ENCODE results near the gene NEU3. TPM values are rescaled to one million over a fixed set of nuclear protein-coding genes. Genes with fewer than 3 reads are reported as not detected.

Gene NEU3
- polyA plus RNA-seq, 2 donors = 1.2 to 1.5 TPM

Other genes with a start within 250 kb of the NEU3 start
- 1 to 10 TPM; 4.8 to 9.2 TPM for gene RNF169, start 240.1 kb upstream of the NEU3 start, polyA plus RNA-seq
- 1 to 10 TPM in 1 of 2 donors, under 1 TPM in 1; 0.74 to 1.3 TPM for gene XRRA1, start 39.8 kb upstream of the NEU3 start, polyA plus RNA-seq
- gene SPCS2, start 39.7 kb upstream of the NEU3 start, polyA plus RNA-seq = 10 to 100 TPM; 86.6 to 95.2 TPM
- not detected for gene OR2AT4, start 107.9 kb downstream of the NEU3 start, polyA plus RNA-seq
- gene SLCO2B1, start 162.2 kb downstream of the NEU3 start, polyA plus RNA-seq = 1 to 10 TPM; 5.6 to 5.7 TPM

All from esophagus (tissue), 2 donors.